Thoracic aorta (tissue), 2 donors: Measurements from ENCODE around the gene MYRIP. TPM values are rescaled to one million over a fixed set of nuclear protein-coding genes. Genes with fewer than 3 reads are reported as not detected.
A peak's percentile ranks its signal among the peaks of the same experiment; 100 is the strongest.

Source experiments
- ATAC-seq: fragments of 150-250 bp; one replicate; pipeline ENCODE4 v1.8.0; 2017; ENCODE audit warnings: low read depth; ENCODE audit not compliant: insufficient number of reproducible peaks, low FRiP score
- DNase-seq: peaks from one replicate; pipeline ENCODE4 v3.0.0-alpha.2; 2020; ENCODE audit warnings: low spot score
- H3K27ac ChIP-seq, 2 donors: fragments of 200-600 bp; sonication (generic); 1 replicate in 1 of 2; 2 replicates in 1 of 2; pipeline ENCODE4 v1.5.1; 2016; ENCODE audit warnings: mild to moderate bottlenecking in 2 of 2, moderate library complexity in 2 of 2
- H3K27me3 ChIP-seq: fragments of 200-600 bp; sonication (generic); replicated peaks from 2 replicates; pipeline ENCODE4 v1.6.0; 2016; ENCODE audit warnings: mild to moderate bottlenecking; ENCODE audit not compliant: insufficient read depth
- H3K36me3 ChIP-seq: fragments of 200-600 bp; sonication (generic); one replicate; pipeline ENCODE4 v1.5.1; 2016
- H3K4me1 ChIP-seq, 2 donors: fragments of 200-600 bp; sonication (generic); 1 replicate in 1 of 2; 2 replicates in 1 of 2; pipeline versions ENCODE4 v1.5.1 to v1.6.0; 2016; ENCODE audit warnings: low read depth in 2 of 2, mild to moderate bottlenecking in 1 of 2; ENCODE audit not compliant: control insufficient read depth in 1 of 2
- H3K4me3 ChIP-seq: fragments of 200-600 bp; sonication (generic); 2 replicates; pipeline ENCODE4 v1.5.1; 2016; ENCODE audit warnings: mild to moderate bottlenecking
- H3K9me3 ChIP-seq: fragments of 200-600 bp; sonication (generic); 2 replicates; pipeline ENCODE4 v1.5.1; 2016
- CTCF ChIP-seq: fragments of 200-600 bp; sonication (generic); IDR thresholded peaks from one replicate; pipeline ENCODE4 v1.5.1; 2019; ENCODE audit warnings: antibody characterized with exemption
- total RNA-seq, 2 donors: library from RNA; depleted of rRNA; stranded (reverse); fragments of >200 nt; gene quantifications; one replicate each; pipeline versions ENCODE4 v1.1.0 to v1.2.3, GENCODE V29; 2016

The MYRIP gene
- total RNA-seq, 2 donors from 2014 or later: 1.5 to 5.1 TPM

- TF ChIP-seq CTCF: peak; percentile 77
- Histone ChIP-seq H3K27ac (peak within 1 kb of the TSS; percentile 98 to 100), H3K4me3 (peak within 1 kb of the TSS; percentile 98), H3K27me3 (no peaks in the 10 kb centered on the region), H3K36me3 (peaks cover 10% of the 10 kb centered on the region), H3K9me3 (no peaks in the 10 kb centered on the region), H3K4me1 (peaks cover 16 to 32% of the 10 kb centered on the region in 2 donors)
- DNase-seq (peak; percentile 91), ATAC-seq (peak; percentile 84)
Observed at GRCh38 chr3:40309418-40309924, 500.1 kb downstream of the MYRIP start, which contains the start of gene EIF1B. Gene EIF1B, plus strand, starts transcription at chr3:40309707. Its CDS starts 235 bp downstream, at chr3:40309942.
